GM23338 (cell line): ENCODE measurements around the gene ALS2.

Experiments used
- CREB1 ChIP-seq: fragments of 250-450 bp; sonication (Bioruptor Pico); IDR thresholded peaks from 2 replicates; pipeline ENCODE4 v1.5.0; 2020; ENCODE audit warnings: low read depth, mild to moderate bottlenecking, moderate library complexity
- EZH2 ChIP-seq: fragments of 200-600 bp; sonication (generic); IDR thresholded peaks from one replicate; pipeline ENCODE4 v1.8.0; 2017; ENCODE audit warnings: antibody characterized with exemption, mild to moderate bottlenecking, low read depth; ENCODE audit not compliant: unreplicated experiment
- EZH2phosphoT487 ChIP-seq: fragments of 200-600 bp; sonication (generic); IDR thresholded peaks from one replicate; pipeline ENCODE4 v1.8.1; 2018; ENCODE audit warnings: antibody characterized with exemption; ENCODE audit not compliant: unreplicated experiment
- JUNB ChIP-seq: IDR thresholded peaks from one replicate; pipeline ENCODE4 v1.6.1; 2016; ENCODE audit warnings: antibody characterized with exemption; ENCODE audit not compliant: unreplicated experiment
- NANOG ChIP-seq: IDR thresholded peaks from 2 replicates; pipeline ENCODE4 v1.6.1; 2016; ENCODE audit warnings: antibody characterized with exemption, borderline replicate concordance
- POLR2AphosphoS5 ChIP-seq: IDR thresholded peaks from 2 replicates; pipeline ENCODE4 v1.6.1; 2016; ENCODE audit warnings: antibody characterized with exemption, low read depth
- ZNF331 ChIP-seq: fragments of 250-450 bp; sonication (Bioruptor Pico); IDR thresholded peaks from 2 replicates; pipeline ENCODE4 v1.5.0; 2020; ENCODE audit warnings: low read depth, mild to moderate bottlenecking, moderate library complexity
- TF ChIP-seq, protein P1 (sequence below), 2 experiments: fragments of 200-600 bp in 1 of 2; sonication (generic) in 1 of 2; conservative IDR thresholded peaks; 2 replicates each; pipeline versions ENCODE4 v1.5.1 to v1.6.1; 2016 to 2017; ENCODE audit warnings: antibody characterized with exemption in 2 of 2, low read depth in 2 of 2, mild to moderate bottlenecking in 2 of 2, moderate library complexity in 1 of 2
- TF ChIP-seq, protein P2 (sequence below): IDR thresholded peaks from one replicate; pipeline ENCODE4 v1.6.1; 2018; ENCODE audit warnings: antibody characterized with exemption; ENCODE audit not compliant: unreplicated experiment
- TF ChIP-seq, protein P3 (sequence below): IDR thresholded peaks from 2 replicates; pipeline ENCODE4 v1.6.1; 2016; ENCODE audit warnings: antibody characterized with exemption

DNA sequence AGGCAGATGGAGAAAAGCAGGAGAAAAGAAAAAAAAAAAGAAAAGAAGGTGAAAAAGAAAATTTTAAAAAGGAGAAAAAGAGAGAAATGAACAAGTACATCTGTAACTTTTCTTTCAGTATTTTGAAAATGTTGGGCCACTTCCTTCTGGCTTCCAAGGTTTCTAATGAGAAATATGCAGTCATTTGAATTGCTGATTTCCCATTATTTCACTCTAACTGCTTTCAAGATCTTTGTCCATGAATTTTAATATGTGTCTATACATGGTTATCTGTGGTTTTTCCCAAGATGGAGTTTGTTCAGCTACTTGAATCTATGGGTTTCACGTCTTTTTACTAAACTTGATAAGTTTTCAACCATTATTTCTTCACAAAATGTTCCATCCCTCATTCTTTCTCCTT is 68.0 kb downstream of the ALS2 start:
- TF ChIP-seq, protein P1, sequence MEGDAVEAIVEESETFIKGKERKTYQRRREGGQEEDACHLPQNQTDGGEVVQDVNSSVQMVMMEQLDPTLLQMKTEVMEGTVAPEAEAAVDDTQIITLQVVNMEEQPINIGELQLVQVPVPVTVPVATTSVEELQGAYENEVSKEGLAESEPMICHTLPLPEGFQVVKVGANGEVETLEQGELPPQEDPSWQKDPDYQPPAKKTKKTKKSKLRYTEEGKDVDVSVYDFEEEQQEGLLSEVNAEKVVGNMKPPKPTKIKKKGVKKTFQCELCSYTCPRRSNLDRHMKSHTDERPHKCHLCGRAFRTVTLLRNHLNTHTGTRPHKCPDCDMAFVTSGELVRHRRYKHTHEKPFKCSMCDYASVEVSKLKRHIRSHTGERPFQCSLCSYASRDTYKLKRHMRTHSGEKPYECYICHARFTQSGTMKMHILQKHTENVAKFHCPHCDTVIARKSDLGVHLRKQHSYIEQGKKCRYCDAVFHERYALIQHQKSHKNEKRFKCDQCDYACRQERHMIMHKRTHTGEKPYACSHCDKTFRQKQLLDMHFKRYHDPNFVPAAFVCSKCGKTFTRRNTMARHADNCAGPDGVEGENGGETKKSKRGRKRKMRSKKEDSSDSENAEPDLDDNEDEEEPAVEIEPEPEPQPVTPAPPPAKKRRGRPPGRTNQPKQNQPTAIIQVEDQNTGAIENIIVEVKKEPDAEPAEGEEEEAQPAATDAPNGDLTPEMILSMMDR (conservative IDR thresholded peaks at IDR 0.05; ENCODE audit: low read depth in 2 of 2), result no peak
- TF ChIP-seq EZH2 (no peak), EZH2phosphoT487 (no peak), POLR2AphosphoS5 (no peak), JUNB (no peak), NANOG (no peak), CREB1 (CRISPR knock-in tag) (no peak), ZNF331 (no peak)
- TF ChIP-seq, protein P2, sequence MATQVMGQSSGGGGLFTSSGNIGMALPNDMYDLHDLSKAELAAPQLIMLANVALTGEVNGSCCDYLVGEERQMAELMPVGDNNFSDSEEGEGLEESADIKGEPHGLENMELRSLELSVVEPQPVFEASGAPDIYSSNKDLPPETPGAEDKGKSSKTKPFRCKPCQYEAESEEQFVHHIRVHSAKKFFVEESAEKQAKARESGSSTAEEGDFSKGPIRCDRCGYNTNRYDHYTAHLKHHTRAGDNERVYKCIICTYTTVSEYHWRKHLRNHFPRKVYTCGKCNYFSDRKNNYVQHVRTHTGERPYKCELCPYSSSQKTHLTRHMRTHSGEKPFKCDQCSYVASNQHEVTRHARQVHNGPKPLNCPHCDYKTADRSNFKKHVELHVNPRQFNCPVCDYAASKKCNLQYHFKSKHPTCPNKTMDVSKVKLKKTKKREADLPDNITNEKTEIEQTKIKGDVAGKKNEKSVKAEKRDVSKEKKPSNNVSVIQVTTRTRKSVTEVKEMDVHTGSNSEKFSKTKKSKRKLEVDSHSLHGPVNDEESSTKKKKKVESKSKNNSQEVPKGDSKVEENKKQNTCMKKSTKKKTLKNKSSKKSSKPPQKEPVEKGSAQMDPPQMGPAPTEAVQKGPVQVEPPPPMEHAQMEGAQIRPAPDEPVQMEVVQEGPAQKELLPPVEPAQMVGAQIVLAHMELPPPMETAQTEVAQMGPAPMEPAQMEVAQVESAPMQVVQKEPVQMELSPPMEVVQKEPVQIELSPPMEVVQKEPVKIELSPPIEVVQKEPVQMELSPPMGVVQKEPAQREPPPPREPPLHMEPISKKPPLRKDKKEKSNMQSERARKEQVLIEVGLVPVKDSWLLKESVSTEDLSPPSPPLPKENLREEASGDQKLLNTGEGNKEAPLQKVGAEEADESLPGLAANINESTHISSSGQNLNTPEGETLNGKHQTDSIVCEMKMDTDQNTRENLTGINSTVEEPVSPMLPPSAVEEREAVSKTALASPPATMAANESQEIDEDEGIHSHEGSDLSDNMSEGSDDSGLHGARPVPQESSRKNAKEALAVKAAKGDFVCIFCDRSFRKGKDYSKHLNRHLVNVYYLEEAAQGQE, result no peak
- TF ChIP-seq, protein P3, sequence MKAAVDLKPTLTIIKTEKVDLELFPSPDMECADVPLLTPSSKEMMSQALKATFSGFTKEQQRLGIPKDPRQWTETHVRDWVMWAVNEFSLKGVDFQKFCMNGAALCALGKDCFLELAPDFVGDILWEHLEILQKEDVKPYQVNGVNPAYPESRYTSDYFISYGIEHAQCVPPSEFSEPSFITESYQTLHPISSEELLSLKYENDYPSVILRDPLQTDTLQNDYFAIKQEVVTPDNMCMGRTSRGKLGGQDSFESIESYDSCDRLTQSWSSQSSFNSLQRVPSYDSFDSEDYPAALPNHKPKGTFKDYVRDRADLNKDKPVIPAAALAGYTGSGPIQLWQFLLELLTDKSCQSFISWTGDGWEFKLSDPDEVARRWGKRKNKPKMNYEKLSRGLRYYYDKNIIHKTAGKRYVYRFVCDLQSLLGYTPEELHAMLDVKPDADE, result no peak
